Activated CD4-positive, CD25-positive, alpha-beta regulatory T cell treated with anti-CD3 and anti-CD28 coated beads, Interleukin-2, amount 50 U/mL, for 16 hours (primary cell): ENCODE results near the gene TBX4.
"Not testable (repeated sequence)": the region's sequence is repeated elsewhere in the genome, so short reads cannot be mapped to it uniquely, and the experiment has no call there.

Experiments
- DNase-seq: peaks from one replicate; pipeline ENCODE4 v3.0.0-alpha.2; 2020; ENCODE audit warnings: low read depth, low spot score

TBX4 gene

GRCh38 chr17:61524319-61524718, 72.1 kb downstream of the TBX4 start:
- DNase-seq = no peak

GRCh38 chr17:61527441-61527840, 75.2 kb downstream of the TBX4 start:
- not testable (repeated sequence) for DNase-seq

- DNase-seq = no peak
These were observed 75.9 kb downstream of the TBX4 start for GRCh38 chr17:61528171-61528570.

- no peak for DNase-seq
These were observed 79.0 kb downstream of the TBX4 start for GRCh38 chr17:61531223-61531622.

- no peak for DNase-seq
These were observed 80.6 kb downstream of the TBX4 start for GRCh38 chr17:61532826-61533225.

GRCh38 chr17:61533797-61534196, 81.6 kb downstream of the TBX4 start:
- no peak for DNase-seq

- DNase-seq = no peak
These were observed 82.2 kb downstream of the TBX4 start for GRCh38 chr17:61534414-61534813.
